HAP-1 (cell line): ENCODE measurements around the gene PGBD5.

Experiments used
- DNase-seq, 2 experiments: peaks; one replicate each; pipeline ENCODE4 v3.0.0-alpha.2; 2016 to 2020; ENCODE audit warnings: low spot score in 2 of 2
- H3K27me3 ChIP-seq: fragments of 250-450 bp; sonication (Bioruptor Pico); 2 replicates; pipeline ENCODE4 v1.5.1; 2020; ENCODE audit warnings: low read depth, mild to moderate bottlenecking, moderate library complexity
- H3K36me3 ChIP-seq: fragments of 250-450 bp; sonication (Bioruptor Pico); replicated peaks from 2 replicates; pipeline ENCODE4 v1.5.1; 2020; ENCODE audit warnings: mild to moderate bottlenecking
- H3K4me1 ChIP-seq: fragments of 250-450 bp; sonication (Bioruptor Pico); 2 replicates; pipeline ENCODE4 v1.5.1; 2020; ENCODE audit warnings: mild to moderate bottlenecking
- H3K4me3 ChIP-seq: fragments of 250-450 bp; sonication (Bioruptor Pico); 2 replicates; pipeline ENCODE4 v1.5.1; 2020; ENCODE audit warnings: mild to moderate bottlenecking, moderate library complexity
- H3K9me3 ChIP-seq: fragments of 250-450 bp; sonication (Bioruptor Pico); 2 replicates; pipeline ENCODE4 v1.5.1; 2020; ENCODE audit warnings: mild to moderate bottlenecking, moderate library complexity
- in situ Hi-C: fragments of 300-500 bp; cut with MboI; formaldehyde crosslinking; loops from 3 replicates; pipeline ENCODE4 v1.14.3; 2020; ENCODE audit warnings: low sequenced_read_pairs, inconsistent platforms, mixed read lengths

The PGBD5 gene

GRCh38 chr1:230398856-230399255, 27.3 kb downstream of the PGBD5 start:
- H3K36me3 ChIP-seq: no peaks in the 10 kb centered on the region
- H3K4me3 ChIP-seq: no peak overlapping the region
- DNase-seq: no peak

GRCh38 chr1:230396966-230397365, 29.2 kb downstream of the PGBD5 start:
- Histone ChIP-seq H3K9me3 (no peaks in the 10 kb centered on the region), H3K4me3 (no peak overlapping the region), H3K36me3 (no peaks in the 10 kb centered on the region), H3K27me3 (no peaks in the 10 kb centered on the region), H3K4me1 (no peaks in the 10 kb centered on the region)
- DNase-seq: no peak
- in situ Hi-C loops: no loop called here

More at GRCh38 chr1:230398856-230399255, 27.3 kb downstream of the PGBD5 start:
- no peaks in the 10 kb centered on the region for H3K4me1 ChIP-seq
- H3K9me3 ChIP-seq: no peaks in the 10 kb centered on the region
- no peaks in the 10 kb centered on the region for H3K27me3 ChIP-seq
- in situ Hi-C loops: no loop called here

GRCh38 chr1:230395932-230396331, 30.2 kb downstream of the PGBD5 start:
- no peaks in the 10 kb centered on the region for H3K36me3 ChIP-seq
- no peak for DNase-seq
- H3K4me1 ChIP-seq: no peaks in the 10 kb centered on the region
- H3K9me3 ChIP-seq: no peaks in the 10 kb centered on the region
- no peaks in the 10 kb centered on the region for H3K27me3 ChIP-seq
- in situ Hi-C loops: no loop called here
- H3K4me3 ChIP-seq: no peak overlapping the region

GRCh38 chr1:230394741-230395140, 31.4 kb downstream of the PGBD5 start:
- in situ Hi-C loops: no loop called here
- no peaks in the 10 kb centered on the region for H3K9me3 ChIP-seq
- no peak overlapping the region for H3K4me3 ChIP-seq
- H3K27me3 ChIP-seq: no peaks in the 10 kb centered on the region
- DNase-seq: no peak
- H3K4me1 ChIP-seq: no peaks in the 10 kb centered on the region
- no peaks in the 10 kb centered on the region for H3K36me3 ChIP-seq

- in situ Hi-C loops: no loop called here
- H3K4me3 ChIP-seq: no peak overlapping the region
- H3K9me3 ChIP-seq: no peaks in the 10 kb centered on the region
- no peak for DNase-seq
- no peaks in the 10 kb centered on the region for H3K4me1 ChIP-seq
- no peaks in the 10 kb centered on the region for H3K36me3 ChIP-seq
- no peaks in the 10 kb centered on the region for H3K27me3 ChIP-seq
Measured at GRCh38 chr1:230394134-230394533, 32.0 kb downstream of the PGBD5 start.

- Histone ChIP-seq H3K9me3 (no peaks in the 10 kb centered on the region), H3K4me1 (no peaks in the 10 kb centered on the region), H3K4me3 (no peak overlapping the region), H3K27me3 (no peaks in the 10 kb centered on the region), H3K36me3 (no peaks in the 10 kb centered on the region)
- in situ Hi-C loops: no loop called here
- DNase-seq: no peak
Measured at GRCh38 chr1:230393722-230394121, 32.4 kb downstream of the PGBD5 start.

- in situ Hi-C loops: no loop called here
- Histone ChIP-seq H3K36me3 (no peaks in the 10 kb centered on the region), H3K4me1 (no peaks in the 10 kb centered on the region), H3K9me3 (no peaks in the 10 kb centered on the region), H3K4me3 (no peak overlapping the region), H3K27me3 (no peaks in the 10 kb centered on the region)
- DNase-seq: no peak
Measured at GRCh38 chr1:230392920-230393521, 33.1 kb downstream of the PGBD5 start.

GRCh38 chr1:230392536-230392909, 33.6 kb downstream of the PGBD5 start:
- Histone ChIP-seq H3K36me3 (no peaks in the 10 kb centered on the region), H3K4me1 (no peaks in the 10 kb centered on the region), H3K4me3 (no peak overlapping the region), H3K9me3 (no peaks in the 10 kb centered on the region), H3K27me3 (no peaks in the 10 kb centered on the region)
- DNase-seq: no peak
- in situ Hi-C loops: no loop called here

GRCh38 chr1:230391776-230392535, 34.2 kb downstream of the PGBD5 start:
- H3K36me3 ChIP-seq: no peaks in the 10 kb centered on the region
- DNase-seq: no peak
- in situ Hi-C loops: no loop called here
- H3K4me1 ChIP-seq: no peaks in the 10 kb centered on the region
- H3K4me3 ChIP-seq: no peak overlapping the region
- no peaks in the 10 kb centered on the region for H3K27me3 ChIP-seq
- no peaks in the 10 kb centered on the region for H3K9me3 ChIP-seq

GRCh38 chr1:230390371-230390770, 35.8 kb downstream of the PGBD5 start:
- no peaks in the 10 kb centered on the region for H3K27me3 ChIP-seq
- no peaks in the 10 kb centered on the region for H3K4me1 ChIP-seq
- H3K9me3 ChIP-seq: no peaks in the 10 kb centered on the region

GRCh38 chr1:230387876-230388275, 38.3 kb downstream of the PGBD5 start:
- Histone ChIP-seq H3K27me3 (no peaks in the 10 kb centered on the region), H3K9me3 (no peaks in the 10 kb centered on the region), H3K4me1 (no peaks in the 10 kb centered on the region), H3K36me3 (no peaks in the 10 kb centered on the region), H3K4me3 (no peak overlapping the region)
- DNase-seq: no peak
- in situ Hi-C loops: no loop called here

More at GRCh38 chr1:230390371-230390770, 35.8 kb downstream of the PGBD5 start:
- H3K36me3 ChIP-seq: no peaks in the 10 kb centered on the region
- DNase-seq: no peak
- in situ Hi-C loops: no loop called here
- H3K4me3 ChIP-seq: no peak overlapping the region

GRCh38 chr1:230387296-230387695, 38.8 kb downstream of the PGBD5 start:
- Histone ChIP-seq H3K9me3 (no peaks in the 10 kb centered on the region), H3K27me3 (no peaks in the 10 kb centered on the region), H3K36me3 (no peaks in the 10 kb centered on the region), H3K4me1 (no peaks in the 10 kb centered on the region), H3K4me3 (no peak overlapping the region)
- DNase-seq: no peak
- in situ Hi-C loops: no loop called here

- in situ Hi-C loops: no loop called here
- H3K36me3 ChIP-seq: no peaks in the 10 kb centered on the region
Measured at GRCh38 chr1:230386637-230387262, 39.4 kb downstream of the PGBD5 start.

GRCh38 chr1:230385930-230386329, 40.2 kb downstream of the PGBD5 start:
- H3K27me3 ChIP-seq: no peaks in the 10 kb centered on the region
- DNase-seq: no peak
- H3K36me3 ChIP-seq: no peaks in the 10 kb centered on the region
- H3K4me3 ChIP-seq: no peak overlapping the region
- no peaks in the 10 kb centered on the region; the same call in 1 of the 2 replicates for H3K4me1 ChIP-seq
- no peaks in the 10 kb centered on the region for H3K9me3 ChIP-seq
- in situ Hi-C loops: no loop called here

More at GRCh38 chr1:230386637-230387262, 39.4 kb downstream of the PGBD5 start:
- Histone ChIP-seq H3K27me3 (no peaks in the 10 kb centered on the region), H3K4me3 (no peak overlapping the region), H3K9me3 (no peaks in the 10 kb centered on the region), H3K4me1 (no peaks in the 10 kb centered on the region; the same call in 1 of the 2 replicates)
- no peak for DNase-seq
